ENCODE measurements around the gene RIN3. TPM values are rescaled to one million over a fixed set of nuclear protein-coding genes. Genes with fewer than 3 reads are reported as not detected.

Gene RIN3
- total RNA-seq, 6 experiments from 2014 or later: 19.7 to 26.0 (median 24.6) TPM

DNA sequence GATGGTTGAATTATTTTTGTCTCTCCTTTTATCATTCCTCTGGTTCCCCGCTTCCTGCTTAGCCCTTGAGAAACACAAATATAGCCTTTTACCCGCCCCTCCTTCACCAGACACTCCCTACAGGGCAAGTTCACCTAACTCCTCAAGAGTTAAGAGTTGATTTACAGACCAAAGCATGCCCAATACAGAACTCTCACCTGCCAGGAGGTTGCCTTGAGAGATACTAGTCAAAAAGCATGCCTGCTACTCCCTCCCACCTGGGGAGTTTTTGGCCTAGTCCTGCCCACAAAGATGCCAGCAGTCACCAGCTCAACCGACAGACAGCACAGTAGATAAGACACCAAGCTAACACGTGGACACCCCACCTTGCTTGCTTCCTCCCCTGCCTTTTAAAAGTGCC lies 223.6 kb downstream of the RIN3 start:
- no peaks in the 10 kb centered on the region; the same call in none of the 2 replicates for H3K27me3 Mint-ChIP-seq (ENCODE audit: insufficient read depth)
- no peak overlapping the region for H3K4me3 Mint-ChIP-seq
- DNase-seq: no peak
- H3K4me1 Mint-ChIP-seq (ENCODE audit: low read depth): peaks cover 11% of the 10 kb centered on the region
- H3K27ac Mint-ChIP-seq: no peak overlapping the region
- no peaks in the 10 kb centered on the region for H3K9me3 Mint-ChIP-seq
- TF ChIP-seq CTCF (IDR thresholded peaks at IDR 0.05): no peak
- H3K36me3 Mint-ChIP-seq (ENCODE audit: low read depth): peaks cover 5% of the 10 kb centered on the region

GRCh38 chr14:92737619-92738188 lies 224.1 kb downstream of the RIN3 start:
- no peak overlapping the region for H3K27ac Mint-ChIP-seq
- TF ChIP-seq CTCF (IDR thresholded peaks at IDR 0.05): no peak

More at GRCh38 chr14:92737619-92738188, 224.1 kb downstream of the RIN3 start:
- no peak overlapping the region for H3K4me3 Mint-ChIP-seq
- H3K27me3 Mint-ChIP-seq (ENCODE audit: insufficient read depth): no peaks in the 10 kb centered on the region; the same call in none of the 2 replicates
- peaks cover under 1% of the 10 kb centered on the region; the same call in 1 of the 2 replicates for H3K36me3 Mint-ChIP-seq (ENCODE audit: low read depth)
- H3K4me1 Mint-ChIP-seq (ENCODE audit: low read depth): peaks cover 11% of the 10 kb centered on the region
- no peak for DNase-seq
- H3K9me3 Mint-ChIP-seq: no peaks in the 10 kb centered on the region

Other genes with a start within 250 kb of the RIN3 start
- gene SLC24A4, start 190.6 kb upstream of the RIN3 start, total RNA-seq (2021; fragmentation: NEBNext Ultra II Directional; extraction: Animal tissue kit (Norgen Biotek cat#: 25700)): not detected
- 10 to 100 TPM; 37.0 to 57.3 (median 43.3) TPM for gene LGMN, start 234.8 kb downstream of the RIN3 start, total RNA-seq (2021; fragmentation: NEBNext Ultra II Directional; extraction: Animal tissue kit (Norgen Biotek cat#: 25700))

All from HFFc6 (cell line).